ENCODE measurements around the gene TAS2R39.

DNA sequence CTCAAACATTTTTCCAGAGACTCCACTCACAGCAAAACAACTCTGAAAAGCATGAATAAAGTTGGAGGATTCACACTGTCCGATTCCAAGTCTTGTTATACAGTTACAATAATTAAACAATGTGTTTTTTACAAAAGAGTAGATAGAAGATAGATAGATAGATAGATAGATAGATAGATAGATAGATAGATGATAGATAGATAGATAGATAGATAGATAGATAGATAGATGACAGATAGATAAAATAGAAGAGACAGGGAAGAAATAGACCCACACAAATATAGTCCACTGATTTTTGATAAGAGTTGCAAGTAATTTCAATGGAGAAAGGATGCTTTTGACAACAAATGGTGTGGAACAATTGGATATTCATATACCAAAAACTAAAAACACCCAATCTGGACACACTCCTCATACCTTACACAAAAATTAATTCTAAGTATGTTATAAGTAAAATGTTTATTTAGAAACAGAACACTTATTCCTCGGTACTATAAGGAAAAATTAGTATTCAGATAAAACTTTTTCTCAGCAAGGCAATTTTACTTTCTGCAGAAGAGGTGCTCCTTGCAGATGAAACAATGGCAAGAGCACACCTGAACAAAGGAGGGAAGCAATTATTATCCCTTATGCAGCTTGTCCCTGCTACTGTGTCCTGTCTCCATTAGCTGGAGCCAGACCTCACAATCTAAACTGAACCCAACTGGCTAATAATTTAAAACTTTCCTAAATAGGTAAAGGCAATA, 5.7 kb upstream of the TAS2R39 start:
- TF ChIP-seq, protein P1, sequence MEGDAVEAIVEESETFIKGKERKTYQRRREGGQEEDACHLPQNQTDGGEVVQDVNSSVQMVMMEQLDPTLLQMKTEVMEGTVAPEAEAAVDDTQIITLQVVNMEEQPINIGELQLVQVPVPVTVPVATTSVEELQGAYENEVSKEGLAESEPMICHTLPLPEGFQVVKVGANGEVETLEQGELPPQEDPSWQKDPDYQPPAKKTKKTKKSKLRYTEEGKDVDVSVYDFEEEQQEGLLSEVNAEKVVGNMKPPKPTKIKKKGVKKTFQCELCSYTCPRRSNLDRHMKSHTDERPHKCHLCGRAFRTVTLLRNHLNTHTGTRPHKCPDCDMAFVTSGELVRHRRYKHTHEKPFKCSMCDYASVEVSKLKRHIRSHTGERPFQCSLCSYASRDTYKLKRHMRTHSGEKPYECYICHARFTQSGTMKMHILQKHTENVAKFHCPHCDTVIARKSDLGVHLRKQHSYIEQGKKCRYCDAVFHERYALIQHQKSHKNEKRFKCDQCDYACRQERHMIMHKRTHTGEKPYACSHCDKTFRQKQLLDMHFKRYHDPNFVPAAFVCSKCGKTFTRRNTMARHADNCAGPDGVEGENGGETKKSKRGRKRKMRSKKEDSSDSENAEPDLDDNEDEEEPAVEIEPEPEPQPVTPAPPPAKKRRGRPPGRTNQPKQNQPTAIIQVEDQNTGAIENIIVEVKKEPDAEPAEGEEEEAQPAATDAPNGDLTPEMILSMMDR (IDR thresholded peaks at IDR 0.05; ENCODE audit: low read depth, low read length) = no peak
- no peak for TF ChIP-seq POLR2A (IDR thresholded peaks at IDR 0.05; ENCODE audit: extremely low read depth, insufficient read length)
- no peak for TF ChIP-seq MYC (IDR thresholded peaks at IDR 0.05; ENCODE audit: low read depth, low read length)

Data from NB4 (cell line).